WTC11 (cell line): ENCODE measurements around the gene CHST13. TPM values are rescaled to one million over a fixed set of nuclear protein-coding genes. Genes with fewer than 3 reads are reported as not detected.
A peak's percentile ranks its signal among the peaks of the same experiment; 100 is the strongest.

Source experiments
- ATAC-seq: fragments of 200-7000 bp; cut with Tn5 transposase; 2 replicates; pipeline ENCODE4 v1.10.0; 2021; ENCODE audit warnings: mild to moderate bottlenecking, moderate library complexity
- CTCF ChIA-PET: fragments of 300-600 bp; sonication (Branson Sonifier 250); formaldehyde crosslinking; loops from one replicate; lab custom pipeline; 2021; ENCODE audit warnings: antibody characterized with exemption; lab: Charles Lee
- POLR2A ChIA-PET: fragments of 350-600 bp; sonication (Branson Sonifier 250); formaldehyde crosslinking; loops from one replicate; lab custom pipeline; 2021; ENCODE audit warnings: antibody characterized with exemption; lab: Charles Lee
- DNase-seq: peaks from one replicate; pipeline ENCODE4 v3.0.0; 2021; ENCODE audit warnings: low spot score
- H3K27ac Mint-ChIP-seq: 2 replicates; pipeline ENCODE4 v1.8.0; 2021; ENCODE audit warnings: mixed read lengths
- H3K27me3 Mint-ChIP-seq: 2 replicates; pipeline ENCODE4 v1.8.0; 2021; ENCODE audit warnings: low read depth, mild to moderate bottlenecking, moderate library complexity, mixed read lengths
- H3K36me3 Mint-ChIP-seq: 2 replicates; pipeline ENCODE4 v1.8.0; 2021; ENCODE audit warnings: mixed read lengths
- H3K4me1 Mint-ChIP-seq: 2 replicates; pipeline ENCODE4 v1.8.0; 2022; ENCODE audit warnings: mixed read lengths
- H3K4me3 Mint-ChIP-seq: 2 replicates; pipeline ENCODE4 v1.8.0; 2021; ENCODE audit warnings: mild to moderate bottlenecking, moderate library complexity, mixed read lengths
- H3K9me3 Mint-ChIP-seq: 2 replicates; pipeline ENCODE4 v1.8.0; 2021; ENCODE audit warnings: mixed read lengths
- ATF1 ChIP-seq: sonication (generic); formaldehyde crosslinking; IDR thresholded peaks from 2 replicates; pipeline ENCODE4 v1.8.1; 2023; ENCODE audit warnings: mild to moderate bottlenecking, moderate library complexity, missing genetic modification reagents
- CREM ChIP-seq: sonication (generic); formaldehyde crosslinking; IDR thresholded peaks from 2 replicates; pipeline ENCODE4 v1.8.1; 2022; ENCODE audit warnings: mild to moderate bottlenecking, missing genetic modification reagents, moderate library complexity
- EMX1 ChIP-seq: fragments of 250-450 bp; sonication (Bioruptor Pico); IDR thresholded peaks from 2 replicates; pipeline ENCODE4 v1.8.0; 2021; ENCODE audit warnings: mild to moderate bottlenecking
- FOXK1 ChIP-seq: sonication (generic); formaldehyde crosslinking; IDR thresholded peaks from 2 replicates; pipeline ENCODE4 v1.8.0; 2022; ENCODE audit warnings: mild to moderate bottlenecking, moderate library complexity, missing genetic modification reagents
- JUN ChIP-seq: sonication (generic); formaldehyde crosslinking; IDR thresholded peaks from 2 replicates; pipeline ENCODE4 v1.8.0; 2023; ENCODE audit warnings: mild to moderate bottlenecking, missing genetic modification reagents
- KAT7 ChIP-seq: sonication (generic); formaldehyde crosslinking; IDR thresholded peaks from 2 replicates; pipeline ENCODE4 v1.8.1; 2023; ENCODE audit warnings: missing genetic modification reagents, mild to moderate bottlenecking, borderline replicate concordance
- MYBL2 ChIP-seq: sonication (generic); formaldehyde crosslinking; IDR thresholded peaks from 2 replicates; pipeline ENCODE4 v1.8.1; 2023; ENCODE audit warnings: mild to moderate bottlenecking, moderate library complexity, missing genetic modification reagents
- NFE2L1 ChIP-seq: sonication (generic); formaldehyde crosslinking; IDR thresholded peaks from 2 replicates; pipeline ENCODE4 v1.8.1; 2023; ENCODE audit warnings: missing genetic modification reagents
- NFYB ChIP-seq: sonication (generic); formaldehyde crosslinking; conservative IDR thresholded peaks from 2 replicates; pipeline ENCODE4 v1.8.0; 2022; ENCODE audit warnings: low read depth, missing genetic modification reagents
- RORB ChIP-seq: fragments of 250-450 bp; sonication (Bioruptor Pico); IDR thresholded peaks from 2 replicates; pipeline ENCODE4 v1.9.0; 2021; ENCODE audit warnings: mild to moderate bottlenecking
- ZNF138 ChIP-seq: sonication (generic); formaldehyde crosslinking; conservative IDR thresholded peaks from 2 replicates; pipeline ENCODE4 v1.8.1; 2022; ENCODE audit warnings: mild to moderate bottlenecking, moderate library complexity, missing genetic modification reagents
- ZNF317 ChIP-seq: sonication (generic); formaldehyde crosslinking; IDR thresholded peaks from 2 replicates; pipeline ENCODE4 v1.8.1; 2023; ENCODE audit warnings: low read depth, mild to moderate bottlenecking, moderate library complexity, missing genetic modification reagents, borderline replicate concordance
- ZNF396 ChIP-seq: fragments of 250-450 bp; sonication (Bioruptor Pico); IDR thresholded peaks from 2 replicates; pipeline ENCODE4 v1.8.0; 2021; ENCODE audit warnings: mild to moderate bottlenecking, moderate library complexity, borderline replicate concordance
- total RNA-seq: library from RNA; stranded (reverse); gene quantifications from 3 replicates; pipeline ENCODE4 v1.2.3, GENCODE V29; 2021
- TF ChIP-seq, protein P1 (sequence below): sonication (generic); formaldehyde crosslinking; IDR thresholded peaks from 2 replicates; pipeline ENCODE4 v1.8.0; 2022; ENCODE audit warnings: mild to moderate bottlenecking, missing genetic modification reagents
- TF ChIP-seq, protein P2 (sequence below): sonication (generic); formaldehyde crosslinking; IDR thresholded peaks from 2 replicates; pipeline ENCODE4 v1.8.1; 2023; ENCODE audit warnings: mild to moderate bottlenecking, missing genetic modification reagents, moderate library complexity
- TF ChIP-seq, protein P3 (sequence below): sonication (generic); formaldehyde crosslinking; IDR thresholded peaks from 2 replicates; pipeline ENCODE4 v1.8.0; 2023; ENCODE audit warnings: missing genetic modification reagents, mild to moderate bottlenecking, borderline replicate concordance
- TF ChIP-seq, protein P4 (sequence below): sonication (generic); formaldehyde crosslinking; IDR thresholded peaks from 2 replicates; pipeline ENCODE4 v1.8.0; 2023; ENCODE audit warnings: mild to moderate bottlenecking, missing genetic modification reagents
- TF ChIP-seq, protein P5 (sequence below): fragments of 250-450 bp; sonication (Bioruptor Pico); IDR thresholded peaks from 2 replicates; pipeline ENCODE4 v1.9.0; 2021; ENCODE audit warnings: mild to moderate bottlenecking
- TF ChIP-seq, protein P6 (sequence below): sonication (generic); formaldehyde crosslinking; IDR thresholded peaks from 2 replicates; pipeline ENCODE4 v1.8.1; 2022; ENCODE audit warnings: mild to moderate bottlenecking, missing genetic modification reagents, moderate library complexity, borderline replicate concordance

The CHST13 gene
- total RNA-seq, 1 experiment from 2014 or later = 4.1 TPM

DNA sequence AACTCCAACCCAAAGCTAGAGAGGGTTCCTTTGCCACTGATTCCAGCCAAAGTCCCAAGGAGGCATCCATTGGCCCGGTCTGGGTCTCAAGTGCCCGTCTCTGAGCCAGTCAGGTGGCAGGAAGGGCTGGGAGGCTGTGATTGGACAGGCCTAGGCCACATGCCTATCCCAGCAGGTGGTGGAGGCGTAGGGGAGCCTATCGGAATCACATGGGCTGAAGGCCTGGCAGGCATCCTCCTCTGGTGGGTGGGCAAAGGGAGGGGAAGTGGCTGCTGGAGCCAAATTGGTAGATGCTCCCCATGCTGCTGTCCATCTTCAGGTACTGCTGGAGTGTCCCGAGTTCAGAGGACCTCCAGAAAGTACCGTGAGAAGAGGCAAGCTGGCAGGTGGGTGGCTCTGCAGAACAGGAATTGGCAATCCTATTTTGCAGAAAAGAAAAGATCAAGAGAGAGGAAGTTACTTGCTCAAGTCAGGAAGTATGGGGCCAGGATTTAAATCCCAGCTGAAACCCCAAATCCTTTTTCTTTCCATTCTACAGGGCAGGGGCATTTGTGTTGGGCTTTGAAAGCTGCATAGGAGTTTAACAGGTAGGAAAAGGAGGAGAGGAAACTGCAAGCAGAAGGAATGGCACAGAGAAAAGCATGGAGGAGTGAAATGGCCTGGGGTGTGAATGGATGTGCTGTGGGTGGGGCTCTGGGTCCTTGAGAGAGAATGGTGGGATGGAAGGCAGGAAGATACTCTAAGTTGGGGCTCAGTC is 3.7 kb downstream of the CHST13 start:
- no peak overlapping the region for H3K4me3 Mint-ChIP-seq
- ATAC-seq (no peak), DNase-seq (peak; percentile 39)
- POLR2A ChIA-PET = no interaction called here
- no peak overlapping the region for H3K27ac Mint-ChIP-seq
- CTCF ChIA-PET = no interaction called here
- no peaks in the 10 kb centered on the region for H3K9me3 Mint-ChIP-seq
- H3K27me3 Mint-ChIP-seq = peaks cover 20% of the 10 kb centered on the region
- no peaks in the 10 kb centered on the region for H3K36me3 Mint-ChIP-seq
- TF ChIP-seq ZNF317 (CRISPR knock-in tag) (no peak), ZNF396 (no peak), MYBL2 (CRISPR knock-in tag) (no peak), KAT7 (CRISPR knock-in tag) (no peak), EMX1 (CRISPR knock-in tag) (no peak), NFYB (0 out of 2 replicates have a peak, but pooled peaks have one; percentile 21), CREM (CRISPR knock-in tag) (no peak), ZNF138 (no peak), NFE2L1 (CRISPR knock-in tag) (no peak), RORB (CRISPR knock-in tag) (no peak)
- TF ChIP-seq, protein P1, sequence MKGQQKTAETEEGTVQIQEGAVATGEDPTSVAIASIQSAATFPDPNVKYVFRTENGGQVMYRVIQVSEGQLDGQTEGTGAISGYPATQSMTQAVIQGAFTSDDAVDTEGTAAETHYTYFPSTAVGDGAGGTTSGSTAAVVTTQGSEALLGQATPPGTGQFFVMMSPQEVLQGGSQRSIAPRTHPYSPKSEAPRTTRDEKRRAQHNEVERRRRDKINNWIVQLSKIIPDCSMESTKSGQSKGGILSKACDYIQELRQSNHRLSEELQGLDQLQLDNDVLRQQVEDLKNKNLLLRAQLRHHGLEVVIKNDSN = peak; percentile 73
- TF ChIP-seq, protein P2, sequence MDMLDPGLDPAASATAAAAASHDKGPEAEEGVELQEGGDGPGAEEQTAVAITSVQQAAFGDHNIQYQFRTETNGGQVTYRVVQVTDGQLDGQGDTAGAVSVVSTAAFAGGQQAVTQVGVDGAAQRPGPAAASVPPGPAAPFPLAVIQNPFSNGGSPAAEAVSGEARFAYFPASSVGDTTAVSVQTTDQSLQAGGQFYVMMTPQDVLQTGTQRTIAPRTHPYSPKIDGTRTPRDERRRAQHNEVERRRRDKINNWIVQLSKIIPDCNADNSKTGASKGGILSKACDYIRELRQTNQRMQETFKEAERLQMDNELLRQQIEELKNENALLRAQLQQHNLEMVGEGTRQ = peak; percentile 81
- TF ChIP-seq, protein P3, sequence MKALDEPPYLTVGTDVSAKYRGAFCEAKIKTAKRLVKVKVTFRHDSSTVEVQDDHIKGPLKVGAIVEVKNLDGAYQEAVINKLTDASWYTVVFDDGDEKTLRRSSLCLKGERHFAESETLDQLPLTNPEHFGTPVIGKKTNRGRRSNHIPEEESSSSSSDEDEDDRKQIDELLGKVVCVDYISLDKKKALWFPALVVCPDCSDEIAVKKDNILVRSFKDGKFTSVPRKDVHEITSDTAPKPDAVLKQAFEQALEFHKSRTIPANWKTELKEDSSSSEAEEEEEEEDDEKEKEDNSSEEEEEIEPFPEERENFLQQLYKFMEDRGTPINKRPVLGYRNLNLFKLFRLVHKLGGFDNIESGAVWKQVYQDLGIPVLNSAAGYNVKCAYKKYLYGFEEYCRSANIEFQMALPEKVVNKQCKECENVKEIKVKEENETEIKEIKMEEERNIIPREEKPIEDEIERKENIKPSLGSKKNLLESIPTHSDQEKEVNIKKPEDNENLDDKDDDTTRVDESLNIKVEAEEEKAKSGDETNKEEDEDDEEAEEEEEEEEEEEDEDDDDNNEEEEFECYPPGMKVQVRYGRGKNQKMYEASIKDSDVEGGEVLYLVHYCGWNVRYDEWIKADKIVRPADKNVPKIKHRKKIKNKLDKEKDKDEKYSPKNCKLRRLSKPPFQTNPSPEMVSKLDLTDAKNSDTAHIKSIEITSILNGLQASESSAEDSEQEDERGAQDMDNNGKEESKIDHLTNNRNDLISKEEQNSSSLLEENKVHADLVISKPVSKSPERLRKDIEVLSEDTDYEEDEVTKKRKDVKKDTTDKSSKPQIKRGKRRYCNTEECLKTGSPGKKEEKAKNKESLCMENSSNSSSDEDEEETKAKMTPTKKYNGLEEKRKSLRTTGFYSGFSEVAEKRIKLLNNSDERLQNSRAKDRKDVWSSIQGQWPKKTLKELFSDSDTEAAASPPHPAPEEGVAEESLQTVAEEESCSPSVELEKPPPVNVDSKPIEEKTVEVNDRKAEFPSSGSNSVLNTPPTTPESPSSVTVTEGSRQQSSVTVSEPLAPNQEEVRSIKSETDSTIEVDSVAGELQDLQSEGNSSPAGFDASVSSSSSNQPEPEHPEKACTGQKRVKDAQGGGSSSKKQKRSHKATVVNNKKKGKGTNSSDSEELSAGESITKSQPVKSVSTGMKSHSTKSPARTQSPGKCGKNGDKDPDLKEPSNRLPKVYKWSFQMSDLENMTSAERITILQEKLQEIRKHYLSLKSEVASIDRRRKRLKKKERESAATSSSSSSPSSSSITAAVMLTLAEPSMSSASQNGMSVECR (CRISPR knock-in tag) = no peak
- TF ChIP-seq, protein P4, sequence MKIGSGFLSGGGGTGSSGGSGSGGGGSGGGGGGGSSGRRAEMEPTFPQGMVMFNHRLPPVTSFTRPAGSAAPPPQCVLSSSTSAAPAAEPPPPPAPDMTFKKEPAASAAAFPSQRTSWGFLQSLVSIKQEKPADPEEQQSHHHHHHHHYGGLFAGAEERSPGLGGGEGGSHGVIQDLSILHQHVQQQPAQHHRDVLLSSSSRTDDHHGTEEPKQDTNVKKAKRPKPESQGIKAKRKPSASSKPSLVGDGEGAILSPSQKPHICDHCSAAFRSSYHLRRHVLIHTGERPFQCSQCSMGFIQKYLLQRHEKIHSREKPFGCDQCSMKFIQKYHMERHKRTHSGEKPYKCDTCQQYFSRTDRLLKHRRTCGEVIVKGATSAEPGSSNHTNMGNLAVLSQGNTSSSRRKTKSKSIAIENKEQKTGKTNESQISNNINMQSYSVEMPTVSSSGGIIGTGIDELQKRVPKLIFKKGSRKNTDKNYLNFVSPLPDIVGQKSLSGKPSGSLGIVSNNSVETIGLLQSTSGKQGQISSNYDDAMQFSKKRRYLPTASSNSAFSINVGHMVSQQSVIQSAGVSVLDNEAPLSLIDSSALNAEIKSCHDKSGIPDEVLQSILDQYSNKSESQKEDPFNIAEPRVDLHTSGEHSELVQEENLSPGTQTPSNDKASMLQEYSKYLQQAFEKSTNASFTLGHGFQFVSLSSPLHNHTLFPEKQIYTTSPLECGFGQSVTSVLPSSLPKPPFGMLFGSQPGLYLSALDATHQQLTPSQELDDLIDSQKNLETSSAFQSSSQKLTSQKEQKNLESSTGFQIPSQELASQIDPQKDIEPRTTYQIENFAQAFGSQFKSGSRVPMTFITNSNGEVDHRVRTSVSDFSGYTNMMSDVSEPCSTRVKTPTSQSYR (CRISPR knock-in tag) = no peak
- H3K4me1 Mint-ChIP-seq = peaks cover 14% of the 10 kb centered on the region; the same call in 1 of the 2 replicates

DNA sequence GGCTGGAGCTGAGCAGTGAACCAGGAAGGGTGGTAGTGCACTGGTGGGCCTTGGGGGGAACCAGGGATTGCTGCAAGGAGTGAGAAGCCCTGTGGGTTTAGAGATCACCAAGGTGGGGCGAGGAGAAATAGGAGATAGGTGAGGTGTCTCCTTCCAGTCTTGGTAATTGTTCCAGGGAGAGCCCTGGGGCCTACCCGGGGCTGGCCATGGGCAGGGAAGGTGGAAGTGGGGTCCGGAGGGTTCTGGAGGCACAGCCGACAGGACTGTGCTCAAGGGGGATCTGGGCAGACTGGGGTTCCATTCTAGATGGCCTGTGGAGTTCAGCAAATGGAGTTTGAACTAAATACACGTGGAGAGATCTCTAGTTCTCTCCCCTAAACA is 4.5 kb downstream of the CHST13 start:
- Mint-ChIP-seq H3K27ac (no peak overlapping the region), H3K9me3 (no peaks in the 10 kb centered on the region), H3K27me3 (peaks cover 13% of the 10 kb centered on the region), H3K36me3 (no peaks in the 10 kb centered on the region), H3K4me3 (no peak overlapping the region), H3K4me1 (peaks cover 14% of the 10 kb centered on the region; the same call in 1 of the 2 replicates)
- TF ChIP-seq ATF1 (CRISPR knock-in tag) (no peak), JUN (CRISPR knock-in tag) (no peak), FOXK1 (CRISPR knock-in tag) (no peak)
- TF ChIP-seq, protein P5, sequence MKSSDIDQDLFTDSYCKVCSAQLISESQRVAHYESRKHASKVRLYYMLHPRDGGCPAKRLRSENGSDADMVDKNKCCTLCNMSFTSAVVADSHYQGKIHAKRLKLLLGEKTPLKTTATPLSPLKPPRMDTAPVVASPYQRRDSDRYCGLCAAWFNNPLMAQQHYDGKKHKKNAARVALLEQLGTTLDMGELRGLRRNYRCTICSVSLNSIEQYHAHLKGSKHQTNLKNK (CRISPR knock-in tag) = no peak
- TF ChIP-seq, protein P6, sequence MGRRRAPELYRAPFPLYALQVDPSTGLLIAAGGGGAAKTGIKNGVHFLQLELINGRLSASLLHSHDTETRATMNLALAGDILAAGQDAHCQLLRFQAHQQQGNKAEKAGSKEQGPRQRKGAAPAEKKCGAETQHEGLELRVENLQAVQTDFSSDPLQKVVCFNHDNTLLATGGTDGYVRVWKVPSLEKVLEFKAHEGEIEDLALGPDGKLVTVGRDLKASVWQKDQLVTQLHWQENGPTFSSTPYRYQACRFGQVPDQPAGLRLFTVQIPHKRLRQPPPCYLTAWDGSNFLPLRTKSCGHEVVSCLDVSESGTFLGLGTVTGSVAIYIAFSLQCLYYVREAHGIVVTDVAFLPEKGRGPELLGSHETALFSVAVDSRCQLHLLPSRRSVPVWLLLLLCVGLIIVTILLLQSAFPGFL = no peak
- POLR2A ChIA-PET = no interaction called here
- ATAC-seq (no peak), DNase-seq (no peak)
- CTCF ChIA-PET = no interaction called here
